Measurements from ENCODE around the gene CRBN. TPM values are rescaled to one million over a fixed set of nuclear protein-coding genes. Genes with fewer than 3 reads are reported as not detected.
A peak's percentile ranks its signal among the peaks of the same experiment; 100 is the strongest.

The CRBN gene
- total RNA-seq, 1 experiment from 2014 or later: 42.1 TPM

DNA sequence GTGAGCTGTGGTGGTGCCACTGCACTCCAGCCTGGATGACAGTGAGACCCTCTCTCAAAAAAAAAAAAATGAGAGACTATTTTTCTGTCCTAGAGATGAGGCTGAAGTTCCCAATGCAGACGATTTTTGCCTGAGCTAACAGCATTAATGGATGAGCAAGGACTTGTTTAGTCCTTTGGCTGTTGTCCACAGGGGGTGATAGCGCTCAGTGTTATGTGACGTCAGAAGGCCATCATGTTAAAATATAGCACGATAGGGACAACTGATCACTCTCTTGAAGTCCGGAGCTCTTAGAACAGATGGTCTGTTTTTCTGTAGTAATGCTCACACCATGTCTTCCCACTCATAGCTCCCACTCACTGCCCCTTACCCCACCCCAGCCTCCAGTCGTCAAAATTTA is 46.0 kb downstream of the CRBN start:
- H3K27me3 ChIP-seq (replicated peaks; ENCODE audit: control insufficient read depth, insufficient read depth, low read length): no peaks in the 10 kb centered on the region
- Mint-ChIP-seq H3K36me3 (ENCODE audit: insufficient read depth, unreplicated experiment) (peaks cover 56% of the 10 kb centered on the region), H3K4me1 (ENCODE audit: low read depth, unreplicated experiment) (peaks cover 10% of the 10 kb centered on the region), H3K9me3 (ENCODE audit: unreplicated experiment) (no peaks in the 10 kb centered on the region), H3K27ac (ENCODE audit: unreplicated experiment) (no peak overlapping the region), H3K4me3 (ENCODE audit: unreplicated experiment) (no peak overlapping the region), H3K27me3 (ENCODE audit: insufficient read depth, unreplicated experiment) (no peaks in the 10 kb centered on the region)
- no TSS peak for BruUV-seq (replicated peaks)
- H3K4me3 ChIP-seq (ENCODE audit: low read depth, low read length): no peak overlapping the region
- POLR2A ChIA-PET: no interaction called here
- DNase-seq: no peak
- 0 out of 2 replicates have a peak, but pooled peaks cover 2% of the 10 kb centered on the region for H3K36me3 ChIP-seq (ENCODE audit: control insufficient read depth, insufficient read depth, low read length)
- TF ChIP-seq, protein P1, sequence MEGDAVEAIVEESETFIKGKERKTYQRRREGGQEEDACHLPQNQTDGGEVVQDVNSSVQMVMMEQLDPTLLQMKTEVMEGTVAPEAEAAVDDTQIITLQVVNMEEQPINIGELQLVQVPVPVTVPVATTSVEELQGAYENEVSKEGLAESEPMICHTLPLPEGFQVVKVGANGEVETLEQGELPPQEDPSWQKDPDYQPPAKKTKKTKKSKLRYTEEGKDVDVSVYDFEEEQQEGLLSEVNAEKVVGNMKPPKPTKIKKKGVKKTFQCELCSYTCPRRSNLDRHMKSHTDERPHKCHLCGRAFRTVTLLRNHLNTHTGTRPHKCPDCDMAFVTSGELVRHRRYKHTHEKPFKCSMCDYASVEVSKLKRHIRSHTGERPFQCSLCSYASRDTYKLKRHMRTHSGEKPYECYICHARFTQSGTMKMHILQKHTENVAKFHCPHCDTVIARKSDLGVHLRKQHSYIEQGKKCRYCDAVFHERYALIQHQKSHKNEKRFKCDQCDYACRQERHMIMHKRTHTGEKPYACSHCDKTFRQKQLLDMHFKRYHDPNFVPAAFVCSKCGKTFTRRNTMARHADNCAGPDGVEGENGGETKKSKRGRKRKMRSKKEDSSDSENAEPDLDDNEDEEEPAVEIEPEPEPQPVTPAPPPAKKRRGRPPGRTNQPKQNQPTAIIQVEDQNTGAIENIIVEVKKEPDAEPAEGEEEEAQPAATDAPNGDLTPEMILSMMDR (IDR thresholded peaks at IDR 0.05; ENCODE audit: insufficient read depth in 1 of 2, low read depth in 1 of 2, low read length in 1 of 2, severe bottlenecking in 1 of 2, unreplicated experiment in 1 of 2): no peak
- CTCF ChIA-PET: no interaction called here
- intact Hi-C loops (cut with micrococcal nuclease; ENCODE audit: unreplicated experiment): no loop called here
- H3K4me1 ChIP-seq: no peaks in the 10 kb centered on the region
- no peaks in the 10 kb centered on the region for H3K9me3 ChIP-seq

DNA sequence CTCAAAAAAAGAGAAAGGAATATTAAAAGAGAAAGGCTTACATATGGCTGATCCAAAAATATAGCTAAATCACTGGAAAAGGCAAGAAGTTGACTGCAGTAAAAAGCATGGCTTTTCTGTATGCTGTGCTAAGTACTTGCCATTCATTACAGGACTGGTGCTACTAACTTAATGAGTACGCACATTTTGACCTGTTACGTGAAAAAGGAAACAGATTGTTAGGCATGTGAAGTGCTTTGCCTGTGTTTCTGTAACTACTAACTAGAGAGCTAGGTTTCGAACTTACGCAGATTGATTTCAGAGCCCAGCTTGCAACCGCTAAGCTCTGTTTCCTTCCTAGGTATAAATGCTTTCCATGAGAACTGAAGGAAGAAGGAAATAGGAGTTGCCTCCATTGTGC is 49.9 kb downstream of the CRBN start:
- Mint-ChIP-seq H3K27ac (ENCODE audit: unreplicated experiment) (no peak overlapping the region), H3K4me1 (ENCODE audit: low read depth, unreplicated experiment) (peaks cover 11% of the 10 kb centered on the region), H3K9me3 (ENCODE audit: unreplicated experiment) (no peaks in the 10 kb centered on the region), H3K4me3 (ENCODE audit: unreplicated experiment) (no peak overlapping the region), H3K36me3 (ENCODE audit: insufficient read depth, unreplicated experiment) (peaks cover 47% of the 10 kb centered on the region), H3K27me3 (ENCODE audit: insufficient read depth, unreplicated experiment) (no peaks in the 10 kb centered on the region)
- Histone ChIP-seq H3K4me3 (ENCODE audit: low read depth, low read length) (no peak overlapping the region), H3K36me3 (ENCODE audit: control insufficient read depth, insufficient read depth, low read length) (0 out of 2 replicates have a peak, but pooled peaks cover 2% of the 10 kb centered on the region), H3K4me1 (no peaks in the 10 kb centered on the region), H3K27me3 (replicated peaks; ENCODE audit: control insufficient read depth, insufficient read depth, low read length) (no peaks in the 10 kb centered on the region), H3K9me3 (no peaks in the 10 kb centered on the region)
- DNase-seq: no peak
- TF ChIP-seq, protein P1 (IDR thresholded peaks at IDR 0.05; ENCODE audit: insufficient read depth in 1 of 2, low read depth in 1 of 2, low read length in 1 of 2, severe bottlenecking in 1 of 2, unreplicated experiment in 1 of 2): no peak
- no TSS peak for BruUV-seq (replicated peaks)
- intact Hi-C loops (cut with micrococcal nuclease; ENCODE audit: unreplicated experiment): loop anchor here (5.0 to 10.0 kb wide), 2 partner anchors 97 to 165 kb away; no protein-coding TSS in a partner anchor
- ChIA-PET CTCF (no interaction called here), POLR2A (no interaction called here)

DNA sequence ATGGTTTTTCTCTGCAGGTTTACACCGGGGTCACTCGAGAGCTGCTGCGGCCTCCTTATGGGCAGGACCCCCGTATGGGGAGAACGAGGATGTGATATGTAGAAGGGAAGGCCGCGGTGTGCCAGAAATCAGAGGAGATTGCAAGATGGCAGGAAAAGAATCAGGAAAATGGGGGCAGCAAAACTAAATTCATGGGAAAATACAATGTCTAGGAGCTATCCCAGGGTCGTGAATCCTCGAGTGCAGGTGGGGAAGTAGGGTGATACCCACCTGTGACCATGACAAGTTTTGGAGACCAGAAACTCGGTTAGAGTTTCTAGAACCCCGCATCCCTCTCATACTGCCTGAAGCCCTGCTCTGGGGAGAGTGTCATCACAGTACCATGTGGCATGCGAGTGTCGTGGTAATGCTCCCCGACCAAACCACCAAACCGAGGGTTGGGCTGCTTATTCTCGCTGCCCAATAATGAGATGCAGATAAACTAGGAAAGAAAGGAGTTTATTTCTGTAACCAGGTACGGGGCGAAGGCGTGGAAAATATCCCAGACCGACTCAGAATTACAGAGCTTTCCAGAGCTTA is 52.0 kb downstream of the CRBN start:
- Mint-ChIP-seq H3K36me3 (ENCODE audit: insufficient read depth, unreplicated experiment) (peaks cover 47% of the 10 kb centered on the region), H3K9me3 (ENCODE audit: unreplicated experiment) (no peaks in the 10 kb centered on the region), H3K27me3 (ENCODE audit: insufficient read depth, unreplicated experiment) (no peaks in the 10 kb centered on the region), H3K4me1 (ENCODE audit: low read depth, unreplicated experiment) (peaks cover 11% of the 10 kb centered on the region), H3K4me3 (ENCODE audit: unreplicated experiment) (peak overlapping the region; percentile 99), H3K27ac (ENCODE audit: unreplicated experiment) (peak overlapping the region; percentile 98)
- peak overlapping the region; percentile 93 for H3K4me3 ChIP-seq (ENCODE audit: low read depth, low read length)
- intact Hi-C loops (cut with micrococcal nuclease; ENCODE audit: unreplicated experiment): loop anchor here (2.0 to 10.0 kb wide), 3 partner anchors 73 to 163 kb away; no protein-coding TSS in a partner anchor
- TSS peak; percentile 64 for BruUV-seq (replicated peaks)
- H3K27me3 ChIP-seq (replicated peaks; ENCODE audit: control insufficient read depth, insufficient read depth, low read length): no peaks in the 10 kb centered on the region
- POLR2A ChIA-PET: no interaction called here
- DNase-seq: peak in 1 of 2 experiments; percentile 23
- no peaks in the 10 kb centered on the region for H3K4me1 ChIP-seq
- TF ChIP-seq, protein P1 (IDR thresholded peaks at IDR 0.05; ENCODE audit: insufficient read depth in 1 of 2, low read depth in 1 of 2, low read length in 1 of 2, severe bottlenecking in 1 of 2, unreplicated experiment in 1 of 2): no peak
- H3K36me3 ChIP-seq (ENCODE audit: control insufficient read depth, insufficient read depth, low read length): 0 out of 2 replicates have a peak, but pooled peaks cover 2% of the 10 kb centered on the region
- CTCF ChIA-PET: no interaction called here
- H3K9me3 ChIP-seq: no peaks in the 10 kb centered on the region
